AG04450 (cell line): ENCODE results near the gene MRTFA. TPM values are rescaled to one million over a fixed set of nuclear protein-coding genes. Genes with fewer than 3 reads are reported as not detected.
"Not testable (repeated sequence)": the region's sequence is repeated elsewhere in the genome, so short reads cannot be mapped to it uniquely, and the experiment has no call there.

Source experiments
- CTCF ChIA-PET: fragments of 300-600, 350-600 bp; formaldehyde crosslinking; extraction: SDS; loops from one replicate; lab custom pipeline; 2022; ENCODE audit warnings: antibody characterized with exemption, inconsistent platforms; lab: Charles Lee
- POLR2A ChIA-PET: fragments of 350-600 bp; formaldehyde crosslinking; extraction: SDS; loops from one replicate; lab custom pipeline; 2021; ENCODE audit warnings: antibody characterized with exemption, inconsistent platforms; lab: Yijun Ruan, JAX
- DNase-seq: peaks from one replicate; pipeline ENCODE4 v3.0.0-alpha.2; 2011; ENCODE audit warnings: low read depth, low spot score
- H3K27ac ChIP-seq: one replicate; pipeline ENCODE4 v1.5.1; 2012; ENCODE audit warnings: low read depth, low read length, control low read depth
- H3K27me3 ChIP-seq: one replicate; pipeline ENCODE4 v1.6.0; 2012; ENCODE audit warnings: low read length; ENCODE audit not compliant: control insufficient read depth, insufficient read depth
- H3K4me3 ChIP-seq: 2 replicates; pipeline ENCODE4 v1.5.1; 2011; ENCODE audit warnings: mild to moderate bottlenecking, low read depth, low read length, control low read depth
- H3K9me3 ChIP-seq: 2 replicates; pipeline ENCODE4 v1.5.1; 2012; ENCODE audit warnings: low read length; ENCODE audit not compliant: control insufficient read depth, insufficient read depth
- polyA plus RNA-seq: library from polyadenylated mRNA; depleted of rRNA; stranded (reverse); fragments of >200 nt; gene quantifications from 2 replicates; pipeline ENCODE4 v1.2.3, GENCODE V29; 2011
- TF ChIP-seq, protein P1 (sequence below): IDR thresholded peaks from 2 replicates; pipeline ENCODE4 v1.5.1; 2011; ENCODE audit warnings: low read depth, low read length, control low read depth, inconsistent platforms

MRTFA gene
- polyA plus RNA-seq, 1 experiment, result 6.8 TPM

DNA sequence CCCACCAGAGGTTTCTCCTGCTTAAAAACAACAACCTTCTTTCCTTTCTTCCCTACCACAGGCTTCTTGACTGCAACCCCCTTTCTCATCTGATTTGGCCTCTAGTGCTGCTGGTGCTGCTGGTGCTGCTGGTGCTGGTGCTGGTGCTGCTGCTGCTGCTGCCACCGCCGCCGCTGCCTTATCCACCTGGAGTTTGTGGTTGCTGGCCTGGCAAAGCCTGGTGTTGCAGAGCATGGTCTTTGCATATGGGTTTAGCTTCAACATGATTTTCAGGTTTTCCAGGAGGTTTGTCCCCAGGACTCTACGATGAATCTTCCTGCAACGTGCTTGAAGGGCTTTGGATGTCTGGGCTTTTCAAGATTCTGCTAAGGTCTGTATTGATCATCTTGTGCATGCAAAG lies 49.7 kb downstream of the MRTFA start:
- Histone ChIP-seq H3K4me3 (no peak overlapping the region), H3K27ac (no peak overlapping the region), H3K9me3 (no peaks in the 10 kb centered on the region), H3K27me3 (no peaks in the 10 kb centered on the region)
- no peak for DNase-seq
- TF ChIP-seq, protein P1, sequence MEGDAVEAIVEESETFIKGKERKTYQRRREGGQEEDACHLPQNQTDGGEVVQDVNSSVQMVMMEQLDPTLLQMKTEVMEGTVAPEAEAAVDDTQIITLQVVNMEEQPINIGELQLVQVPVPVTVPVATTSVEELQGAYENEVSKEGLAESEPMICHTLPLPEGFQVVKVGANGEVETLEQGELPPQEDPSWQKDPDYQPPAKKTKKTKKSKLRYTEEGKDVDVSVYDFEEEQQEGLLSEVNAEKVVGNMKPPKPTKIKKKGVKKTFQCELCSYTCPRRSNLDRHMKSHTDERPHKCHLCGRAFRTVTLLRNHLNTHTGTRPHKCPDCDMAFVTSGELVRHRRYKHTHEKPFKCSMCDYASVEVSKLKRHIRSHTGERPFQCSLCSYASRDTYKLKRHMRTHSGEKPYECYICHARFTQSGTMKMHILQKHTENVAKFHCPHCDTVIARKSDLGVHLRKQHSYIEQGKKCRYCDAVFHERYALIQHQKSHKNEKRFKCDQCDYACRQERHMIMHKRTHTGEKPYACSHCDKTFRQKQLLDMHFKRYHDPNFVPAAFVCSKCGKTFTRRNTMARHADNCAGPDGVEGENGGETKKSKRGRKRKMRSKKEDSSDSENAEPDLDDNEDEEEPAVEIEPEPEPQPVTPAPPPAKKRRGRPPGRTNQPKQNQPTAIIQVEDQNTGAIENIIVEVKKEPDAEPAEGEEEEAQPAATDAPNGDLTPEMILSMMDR, result no peak
- CTCF ChIA-PET, result interaction anchor here (0.6 to 1.0 kb wide), 2 partner anchors 63 to 150 kb away, joined by 3 to 4 read pairs; no protein-coding TSS in a partner anchor
- POLR2A ChIA-PET, result no interaction called here

DNA sequence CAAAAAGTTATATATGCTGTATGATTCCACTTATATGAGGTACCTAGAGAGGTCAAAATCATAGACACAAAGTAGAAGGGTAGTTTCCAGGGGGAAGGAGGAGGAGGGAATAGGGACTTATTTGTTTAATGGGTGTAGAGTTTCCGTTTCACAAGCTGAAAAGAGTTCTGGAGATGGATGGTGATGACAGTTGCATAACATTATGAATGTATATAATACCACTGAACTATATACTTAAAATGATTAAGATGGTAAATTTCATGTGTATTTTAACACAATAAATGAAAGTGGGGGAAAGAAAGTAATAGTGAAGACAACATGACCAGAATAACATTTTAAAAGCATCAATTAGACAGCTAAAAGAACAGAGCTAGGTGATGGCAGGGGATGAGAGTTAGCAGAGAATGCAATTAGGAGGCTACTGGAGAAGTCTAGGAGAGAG lies 51.2 kb downstream of the MRTFA start:
- Histone ChIP-seq H3K9me3 (no peaks in the 10 kb centered on the region), H3K27ac (no peak overlapping the region), H3K27me3 (no peaks in the 10 kb centered on the region), H3K4me3 (no peak overlapping the region)
- TF ChIP-seq, protein P1, result no peak
- CTCF ChIA-PET, result no interaction called here
- POLR2A ChIA-PET, result interaction anchor here (0.6 kb wide), 1 partner anchor 1266 kb away, joined by 3 read pairs; the partner anchor contains the start of gene RPL3
- no peak for DNase-seq

DNA sequence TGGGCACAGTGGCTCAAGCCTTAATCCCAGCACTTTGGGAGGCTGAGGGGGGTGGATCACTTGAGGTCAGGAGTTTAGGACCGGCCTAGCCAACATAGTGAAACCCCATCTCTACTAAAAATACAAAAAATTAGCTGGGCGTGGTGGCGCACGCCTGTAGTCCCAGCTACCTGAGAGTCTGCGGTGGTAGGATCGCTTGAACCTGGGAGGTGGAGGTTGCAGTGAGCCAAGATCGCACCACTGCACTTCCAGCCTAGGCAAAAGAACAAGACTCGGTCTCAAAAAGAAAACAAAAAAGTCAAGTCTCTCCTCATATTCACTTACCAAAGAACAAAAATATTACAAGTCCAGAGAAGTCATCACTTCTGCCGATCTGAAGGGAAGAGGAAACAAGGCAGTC lies 51.8 kb downstream of the MRTFA start:
- H3K27me3 ChIP-seq, H3K9me3 ChIP-seq, H3K4me3 ChIP-seq, DNase-seq, CTCF ChIA-PET, H3K27ac ChIP-seq: not testable (repeated sequence)
- POLR2A ChIA-PET, result interaction anchor here (0.7 kb wide), 1 partner anchor 19 kb away, joined by 8 read pairs; no protein-coding TSS in a partner anchor

DNA sequence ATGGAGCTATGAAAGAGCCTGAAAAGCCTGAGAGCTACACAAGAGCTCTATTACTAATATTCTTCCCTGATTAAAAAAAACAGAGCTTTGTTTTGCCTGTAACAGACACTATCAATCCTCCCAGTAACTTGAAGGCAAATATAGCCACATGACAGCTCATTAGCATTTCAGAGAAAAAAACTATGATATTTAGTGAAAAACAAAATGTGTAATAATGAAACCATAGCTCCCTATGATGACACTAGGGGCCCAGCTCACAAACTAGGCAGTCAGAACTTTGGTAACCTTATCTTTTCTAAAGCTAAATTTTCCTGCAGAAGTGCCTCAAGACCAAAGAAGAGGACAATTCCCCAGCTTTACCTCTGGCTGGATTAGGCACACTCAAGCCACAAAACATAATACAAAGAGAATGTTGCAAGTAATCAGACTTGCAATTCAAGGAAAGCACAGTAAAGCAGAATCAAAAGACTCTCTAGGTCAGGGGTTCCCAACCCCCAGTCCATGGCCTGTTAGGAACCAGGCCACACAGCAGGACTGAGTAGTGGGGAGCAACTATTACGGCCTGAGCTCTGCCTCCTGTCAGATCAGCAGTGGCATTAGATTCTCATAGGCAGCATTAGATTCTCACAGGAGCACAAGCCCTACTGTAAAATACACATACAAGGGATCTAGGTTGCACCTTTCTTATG lies 53.3 kb downstream of the MRTFA start:
- TF ChIP-seq, protein P1, result no peak
- H3K27ac ChIP-seq, result no peak overlapping the region
- DNase-seq, result no peak
- CTCF ChIA-PET, result interaction anchor here (1.2 kb wide), 1 partner anchor 64 kb away, joined by 5 read pairs; no protein-coding TSS in a partner anchor
- no peaks in the 10 kb centered on the region for H3K27me3 ChIP-seq
- H3K4me3 ChIP-seq, result no peak overlapping the region
- POLR2A ChIA-PET, result no interaction called here
- H3K9me3 ChIP-seq, result no peaks in the 10 kb centered on the region

DNA sequence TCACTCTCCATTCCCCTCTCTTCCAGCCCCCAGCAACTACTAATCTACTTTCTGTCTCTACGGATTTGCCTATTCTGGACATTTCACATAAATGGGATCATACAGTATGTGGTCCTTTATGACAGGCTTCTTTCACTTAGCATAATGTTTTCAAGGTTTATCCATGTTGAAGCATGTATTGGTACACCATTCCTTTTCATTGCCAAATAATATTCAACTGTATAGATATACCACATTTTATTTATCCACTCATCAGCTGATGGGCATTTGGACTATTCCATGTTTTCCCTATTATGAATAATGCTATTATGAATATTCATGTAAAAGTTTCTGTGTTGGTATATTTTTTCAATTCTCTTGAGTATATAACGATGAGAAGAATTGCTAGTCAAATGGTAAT lies 54.5 kb downstream of the MRTFA start:
- ChIA-PET POLR2A (interaction anchor here (0.6 kb wide), 1 partner anchor 146 kb away, joined by 3 read pairs; no protein-coding TSS in a partner anchor), CTCF (interaction anchor here (0.6 kb wide), 2 partner anchors 54 to 154 kb away, joined by 3 read pairs; no protein-coding TSS in a partner anchor)
- Histone ChIP-seq H3K27me3 (no peaks in the 10 kb centered on the region), H3K4me3 (no peak overlapping the region), H3K27ac (no peak overlapping the region), H3K9me3 (no peaks in the 10 kb centered on the region)
- TF ChIP-seq, protein P1, result no peak
- DNase-seq, result no peak
